ENCODE measurements around the gene TBC1D10B. TPM values are rescaled to one million over a fixed set of nuclear protein-coding genes. Genes with fewer than 3 reads are reported as not detected.

The TBC1D10B gene
- total and polyA plus RNA-seq, 9 of the 15 experiments (the other 6 are each of a cell fraction or from before 2014, with no cell fraction given) = 2.2 to 55.4 (median 17.5) TPM

DNA sequence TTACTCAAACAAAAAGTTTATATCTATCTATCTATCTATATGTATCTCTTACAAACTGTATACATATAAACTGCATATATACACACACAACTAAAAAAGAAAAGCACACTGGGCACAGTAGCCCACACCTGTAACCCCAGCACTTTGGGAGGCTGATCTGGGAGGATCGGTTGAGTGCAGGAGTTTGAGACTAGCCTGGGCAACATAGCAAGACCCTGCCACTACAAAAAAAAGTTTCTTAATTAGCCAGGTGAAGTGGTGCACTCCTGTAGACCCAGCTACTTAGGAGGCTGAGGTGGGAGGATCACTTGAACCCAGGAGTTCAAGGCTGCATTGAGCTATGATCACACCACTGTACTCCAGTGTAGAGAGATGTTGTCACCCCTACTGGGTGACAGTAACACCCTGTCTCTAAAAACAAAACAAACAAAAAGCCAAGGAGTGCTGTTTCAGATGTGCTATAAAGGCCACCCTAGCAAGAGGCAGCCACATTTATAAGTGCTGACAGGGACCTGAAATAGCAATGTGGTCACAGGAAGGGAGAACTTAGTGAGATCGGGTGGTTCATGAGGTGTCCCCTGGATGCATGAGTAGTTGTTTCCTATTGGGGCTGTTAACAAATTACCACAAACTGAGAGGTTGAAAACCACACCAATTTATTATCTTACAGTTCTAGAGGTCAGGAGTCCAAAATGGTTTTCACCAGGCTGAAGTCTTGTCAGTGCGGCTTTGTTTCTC, 20.0 kb downstream of the TBC1D10B start:
- FAIRE-seq = no peak
- WGBS (ENCODE audit: insufficient coverage, low coverage, missing lambda C conversion rate) = 93% methylated on average over 3 of the region's 3 CpGs
- peaks cover 6 to 23% of the 10 kb centered on the region in 2 experiments; a peak in 4 of 5 replicates for H3K4me1 ChIP-seq (replicated peaks in 1 of 2; ENCODE audit: control insufficient read depth in 2 of 2, insufficient read depth in 2 of 2, low read length in 2 of 2)
- H3K9me3 ChIP-seq (replicated peaks; ENCODE audit: control insufficient read depth, insufficient read depth, low read depth, low read length) = no peaks in the 10 kb centered on the region
- ChIA-PET CTCF (ENCODE audit: low intra/inter-chr PET ratio) (no interaction called here), POLR2A (no interaction called here)
- intact Hi-C loops (cut with micrococcal nuclease) (no loop called here), in situ Hi-C loops (cut with MboI) (loop anchor here (25.0 kb wide), 1 partner anchor 888 kb away; the partner anchor contains the start of genes BOLA2, SLX1B and SULT1A4)
- no peak overlapping the region for H3K27ac ChIP-seq (ENCODE audit: extremely low read depth, low read depth, low read length)
- peak overlapping the region in 1 of 2 experiments; percentile 56; a peak in 1 of 4 replicates for H3K9ac ChIP-seq (ENCODE audit: insufficient read depth in 1 of 2, low read depth in 2 of 2, low read length in 2 of 2)
- BruUV-seq (replicated peaks) = no TSS peak
- DNase-seq (ENCODE audit: extremely low read depth in 1 of 4, low spot score in 3 of 4) = no peak
- H3K36me3 ChIP-seq (ENCODE audit: control insufficient read depth, insufficient read depth, low read length) = peaks cover 39% of the 10 kb centered on the region; the same call in 2 of the 3 replicates
- no peaks in the 10 kb centered on the region for H3K9me1 ChIP-seq (ENCODE audit: control insufficient read depth, insufficient read depth, low read length)
- ATAC-seq = no peak
- peaks cover 22% of the 10 kb centered on the region for H3K79me2 ChIP-seq (ENCODE audit: control insufficient read depth, insufficient read depth, low read length)
- no peak overlapping the region for H3K4me3 ChIP-seq
- no peak overlapping the region for H3K4me2 ChIP-seq (ENCODE audit: insufficient read depth, low read length)
- no peaks in the 10 kb centered on the region for H4K20me1 ChIP-seq (replicated peaks; ENCODE audit: control insufficient read depth, insufficient read depth, low read length)
- no peaks in the 10 kb centered on the region for H3K27me3 ChIP-seq (ENCODE audit: control insufficient read depth in 2 of 2, insufficient read depth in 2 of 2, low read length in 2 of 2)
- H2AFZ ChIP-seq (ENCODE audit: low read depth, low read length) = no peak overlapping the region
- TF ChIP-seq BCOR (IDR thresholded peaks at IDR 0.05) (0 out of 2 replicates have a peak, but pooled peaks have one; percentile 6), SIRT6 (IDR thresholded peaks at IDR 0.05; ENCODE audit: low read depth, low read length) (no peak), HMGN3 (IDR thresholded peaks at IDR 0.05; ENCODE audit: borderline replicate concordance, extremely low read depth, insufficient read length, low read depth, low read length) (no peak), KAT2B (IDR thresholded peaks at IDR 0.05; ENCODE audit: low read depth, low read length) (no peak), COPS2 (conservative IDR thresholded peaks at IDR 0.05) (no peak), ZFP36 (IDR thresholded peaks at IDR 0.05; ENCODE audit: low read depth, low read length, partially characterized antibody) (peak; percentile 51), TAF15 (IDR thresholded peaks at IDR 0.05; ENCODE audit: low read depth, low read length) (no peak), NR2C1 (IDR thresholded peaks at IDR 0.05) (no peak), NR2C1 (tag; IDR thresholded peaks at IDR 0.05) (no peak), CEBPG (CRISPR knock-in tag; IDR thresholded peaks at IDR 0.05) (no peak), CEBPG (tag; conservative IDR thresholded peaks at IDR 0.05 in 1 of 2, IDR thresholded peaks at IDR 0.05 in 1 of 2) (no peak), ZNF121 (CRISPR knock-in tag; conservative IDR thresholded peaks at IDR 0.05) (peak; percentile 83), RB1 (IDR thresholded peaks at IDR 0.05; ENCODE audit: low read depth) (no peak), NR2F6 (CRISPR knock-in tag; IDR thresholded peaks at IDR 0.05) (no peak), U2AF2 (optimal IDR thresholded peaks at IDR 0.05; ENCODE audit: low read depth, low read length) (no peak), STAG1 (CRISPR knock-in tag; IDR thresholded peaks at IDR 0.05; ENCODE audit: borderline replicate concordance) (no peak), NRF1 (conservative IDR thresholded peaks at IDR 0.05 in 1 of 2, IDR thresholded peaks at IDR 0.05 in 1 of 2) (no peak), POLR2AphosphoS5 (IDR thresholded peaks at IDR 0.05; ENCODE audit: control insufficient read depth, insufficient read depth, low read depth, low read length) (0 out of 2 replicates have a peak, but pooled peaks have one; percentile 4), ZBTB8A (IDR thresholded peaks at IDR 0.05; ENCODE audit: partially characterized antibody) (no peak)
- TF ChIP-seq, protein P1, sequence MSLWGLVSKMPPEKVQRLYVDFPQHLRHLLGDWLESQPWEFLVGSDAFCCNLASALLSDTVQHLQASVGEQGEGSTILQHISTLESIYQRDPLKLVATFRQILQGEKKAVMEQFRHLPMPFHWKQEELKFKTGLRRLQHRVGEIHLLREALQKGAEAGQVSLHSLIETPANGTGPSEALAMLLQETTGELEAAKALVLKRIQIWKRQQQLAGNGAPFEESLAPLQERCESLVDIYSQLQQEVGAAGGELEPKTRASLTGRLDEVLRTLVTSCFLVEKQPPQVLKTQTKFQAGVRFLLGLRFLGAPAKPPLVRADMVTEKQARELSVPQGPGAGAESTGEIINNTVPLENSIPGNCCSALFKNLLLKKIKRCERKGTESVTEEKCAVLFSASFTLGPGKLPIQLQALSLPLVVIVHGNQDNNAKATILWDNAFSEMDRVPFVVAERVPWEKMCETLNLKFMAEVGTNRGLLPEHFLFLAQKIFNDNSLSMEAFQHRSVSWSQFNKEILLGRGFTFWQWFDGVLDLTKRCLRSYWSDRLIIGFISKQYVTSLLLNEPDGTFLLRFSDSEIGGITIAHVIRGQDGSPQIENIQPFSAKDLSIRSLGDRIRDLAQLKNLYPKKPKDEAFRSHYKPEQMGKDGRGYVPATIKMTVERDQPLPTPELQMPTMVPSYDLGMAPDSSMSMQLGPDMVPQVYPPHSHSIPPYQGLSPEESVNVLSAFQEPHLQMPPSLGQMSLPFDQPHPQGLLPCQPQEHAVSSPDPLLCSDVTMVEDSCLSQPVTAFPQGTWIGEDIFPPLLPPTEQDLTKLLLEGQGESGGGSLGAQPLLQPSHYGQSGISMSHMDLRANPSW (CRISPR knock-in tag; IDR thresholded peaks at IDR 0.05) = no peak

Data from K562 (cell line).